CD14-positive monocyte (primary cell): ENCODE data around the gene POLR1D. TPM values are rescaled to one million over a fixed set of nuclear protein-coding genes. Genes with fewer than 3 reads are reported as not detected.
A peak's percentile ranks its signal among the peaks of the same experiment; 100 is the strongest.

Experiments
- DNase-seq, 3 donors: peaks; one replicate each; pipeline ENCODE4 v3.0.0-alpha.2; 2011 to 2022
- H2AFZ ChIP-seq: 2 replicates; pipeline ENCODE4 v1.6.0; 2012; ENCODE audit warnings: mild to moderate bottlenecking, low read depth, low read length, inconsistent platforms; ENCODE audit not compliant: insufficient read depth, poor library complexity, severe bottlenecking
- H3K27ac ChIP-seq, 2 donors: 1 replicate in 1 of 2; 2 replicates in 1 of 2; pipeline ENCODE4 v1.5.1; 2012 to 2013; ENCODE audit warnings: low read length in 2 of 2, control low read depth in 1 of 2, inconsistent platforms in 1 of 2, low read depth in 1 of 2, mild to moderate bottlenecking in 1 of 2
- H3K27me3 ChIP-seq, 2 donors: one replicate each; pipeline versions ENCODE4 v1.6.0 to v1.6.1; 2011 to 2013; ENCODE audit warnings: low read length in 2 of 2; ENCODE audit not compliant: control insufficient read depth in 2 of 2, insufficient read depth in 2 of 2
- H3K36me3 ChIP-seq, 2 donors: replicated peaks in 1 of 2; 1 replicate in 1 of 2; 2 replicates in 1 of 2; pipeline versions ENCODE4 v1.5.1 to v1.6.1; 2012 to 2013; ENCODE audit warnings: low read length in 2 of 2, control low read depth in 1 of 2, inconsistent platforms in 1 of 2, mild to moderate bottlenecking in 1 of 2; ENCODE audit not compliant: insufficient read depth in 2 of 2, control insufficient read depth in 1 of 2
- H3K4me1 ChIP-seq, 2 donors: 1 replicate in 1 of 2; 2 replicates in 1 of 2; pipeline versions ENCODE4 v1.5.1 to v1.6.1; 2012 to 2013; ENCODE audit warnings: low read length in 2 of 2, control low read depth in 1 of 2, inconsistent platforms in 1 of 2, mild to moderate bottlenecking in 1 of 2, moderate library complexity in 1 of 2; ENCODE audit not compliant: insufficient read depth in 2 of 2, control insufficient read depth in 1 of 2
- H3K4me2 ChIP-seq: replicated peaks from 2 replicates; pipeline ENCODE3; 2012; ENCODE audit warnings: low read length, moderate library complexity, mild to moderate bottlenecking; ENCODE audit not compliant: poor library complexity, severe bottlenecking; ENCODE audit errors: extremely low read depth
- H3K4me3 ChIP-seq, 3 experiments: fragments of 200-600 bp in 1 of 3; sonication (generic) in 1 of 3; replicated peaks in 1 of 3; 1 replicate in 2 of 3; 2 replicates in 1 of 3; pipeline ENCODE4 v1.5.1; 2011 to 2013; ENCODE audit warnings: low read length in 3 of 3, mild to moderate bottlenecking in 3 of 3, control low read depth in 2 of 3, low read depth in 2 of 3, inconsistent platforms in 1 of 3, moderate library complexity in 1 of 3
- H3K79me2 ChIP-seq: 2 replicates; pipeline ENCODE4 v1.6.0; 2012; ENCODE audit warnings: mild to moderate bottlenecking, control low read depth, inconsistent platforms, low read length, moderate library complexity; ENCODE audit not compliant: insufficient read depth
- H3K9ac ChIP-seq: 2 replicates; pipeline ENCODE4 v1.6.0; 2017; ENCODE audit warnings: low read length, mild to moderate bottlenecking; ENCODE audit not compliant: insufficient read depth, poor library complexity, severe bottlenecking
- H3K9me3 ChIP-seq, 2 donors: replicated peaks in 1 of 2; 1 replicate in 1 of 2; 2 replicates in 1 of 2; pipeline versions ENCODE4 v1.5.1 to v1.6.1; 2012 to 2013; ENCODE audit warnings: low read length in 2 of 2, control low read depth in 1 of 2; ENCODE audit not compliant: control insufficient read depth in 1 of 2, insufficient read depth in 1 of 2
- H4K20me1 ChIP-seq: 2 replicates; pipeline ENCODE4 v1.6.0; 2012; ENCODE audit warnings: mild to moderate bottlenecking, low read length, control low read depth, moderate library complexity; ENCODE audit not compliant: insufficient read depth
- H3K27ac Mint-ChIP-seq, 7 donors: one replicate each; pipeline ENCODE4 v1.8.0; 2020; ENCODE audit warnings: mild to moderate bottlenecking in 7 of 7, mixed read lengths in 7 of 7, moderate library complexity in 6 of 7, inconsistent platforms in 2 of 7
- H3K27me3 Mint-ChIP-seq, 3 donors: one replicate each; pipeline ENCODE4 v1.8.0; 2021 to 2022; ENCODE audit warnings: low read depth in 3 of 3, mild to moderate bottlenecking in 3 of 3, mixed read lengths in 3 of 3, moderate library complexity in 3 of 3, inconsistent platforms in 1 of 3
- H3K36me3 Mint-ChIP-seq, 2 donors: one replicate each; pipeline ENCODE4 v1.8.0; 2020; ENCODE audit warnings: mixed read lengths in 2 of 2, inconsistent platforms in 1 of 2, mild to moderate bottlenecking in 1 of 2
- H3K4me1 Mint-ChIP-seq: one replicate; pipeline ENCODE4 v1.8.0; 2020; ENCODE audit warnings: mild to moderate bottlenecking, mixed read lengths
- H3K4me3 Mint-ChIP-seq, 2 donors: one replicate each; pipeline ENCODE4 v1.8.0; 2020; ENCODE audit warnings: mild to moderate bottlenecking in 2 of 2, mixed read lengths in 2 of 2, moderate library complexity in 1 of 2
- H3K9me3 Mint-ChIP-seq, 7 donors: one replicate each; pipeline ENCODE4 v1.8.0; 2020 to 2022; ENCODE audit warnings: mixed read lengths in 7 of 7, mild to moderate bottlenecking in 6 of 7, moderate library complexity in 6 of 7, inconsistent platforms in 2 of 7
- CTCF ChIP-seq: fragments of 200-600 bp; IDR thresholded peaks from one replicate; pipeline ENCODE4 v1.8.0; 2022; ENCODE audit warnings: antibody characterized with exemption, mild to moderate bottlenecking
- WGBS: methylation state at CpG from one replicate; pipeline ENCODE4 v1.1.5; 2013; ENCODE audit warnings: missing lambda C conversion rate; ENCODE audit not compliant: insufficient coverage; 5-methylcytosine and 5-hydroxymethylcytosine counted together
- intact Hi-C, 2 donors: fragments of 100-400 bp; cut with micrococcal nuclease; formaldehyde crosslinking; loops; one replicate each; pipeline versions ENCODE4 v1.15.0 to v1.15.1; 2023
- polyA plus RNA-seq, 3 donors: library from polyadenylated mRNA; depleted of rRNA in 1 of 3; unstranded in 2 of 3; stranded (reverse) in 1 of 3; fragments of 300-500 nt in 2 of 3; fragments of >200 nt in 1 of 3; fragmentation: Illumina TruSeq in 2 of 3; gene quantifications; 1 replicate in 2 of 3; 2 replicates in 1 of 3; pipeline ENCODE4 v1.2.3, GENCODE V29; 2012 to 2021

POLR1D gene
- polyA plus RNA-seq, 3 donors, result 122 to 146 (median 139) TPM

GRCh38 chr13:27631156-27631555, 9.5 kb downstream of the POLR1D start:
- Histone ChIP-seq H2AFZ (no peak overlapping the region), H3K27me3 (no peaks in the 10 kb centered on the region), H3K27ac (peak overlapping the region in 1 of 2 donors; percentile 40), H3K79me2 (peaks cover 93% of the 10 kb centered on the region), H3K9me3 (no peaks in the 10 kb centered on the region), H4K20me1 (peaks cover 93% of the 10 kb centered on the region), H3K4me3 (no peak overlapping the region), H3K9ac (no peak overlapping the region), H3K36me3 (peaks cover 10 to 59% of the 10 kb centered on the region in 2 donors), H3K4me2 (no peak overlapping the region), H3K4me1 (peaks cover 0 to 6% of the 10 kb centered on the region in 2 donors)
- H3K27ac Mint-ChIP-seq, result peak overlapping the region in 2 of 7 donors; percentile 20 to 59
- H3K36me3 Mint-ChIP-seq, result peaks cover 25 to 58% of the 10 kb centered on the region in 2 donors
- H3K27me3 Mint-ChIP-seq, result no peaks in the 10 kb centered on the region
- H3K9me3 Mint-ChIP-seq, result no peaks in the 10 kb centered on the region
- WGBS, result 92% methylated on average over 2 of the region's 4 CpGs
- intact Hi-C loops, result no loop called here
- no peak overlapping the region for H3K4me3 Mint-ChIP-seq
- peaks cover 17% of the 10 kb centered on the region for H3K4me1 Mint-ChIP-seq
- no peak for DNase-seq
- TF ChIP-seq CTCF, result no peak

- Histone ChIP-seq H4K20me1 (peaks cover 93% of the 10 kb centered on the region), H3K27me3 (no peaks in the 10 kb centered on the region), H3K4me1 (peaks cover 0 to 6% of the 10 kb centered on the region in 2 donors), H3K36me3 (peaks cover 10 to 54% of the 10 kb centered on the region in 2 donors), H3K9me3 (no peaks in the 10 kb centered on the region), H3K9ac (no peak overlapping the region), H3K27ac (peak overlapping the region in 1 of 2 donors; percentile 58), H3K79me2 (peaks cover 93% of the 10 kb centered on the region), H3K4me3 (no peak overlapping the region), H3K4me2 (no peak overlapping the region), H2AFZ (no peak overlapping the region)
- DNase-seq, result no peak
- H3K36me3 Mint-ChIP-seq, result peaks cover 22 to 56% of the 10 kb centered on the region in 2 donors
- no peak overlapping the region for H3K4me3 Mint-ChIP-seq
- no peak overlapping the region for H3K27ac Mint-ChIP-seq
- H3K9me3 Mint-ChIP-seq, result no peaks in the 10 kb centered on the region
- H3K27me3 Mint-ChIP-seq, result no peaks in the 10 kb centered on the region
- TF ChIP-seq CTCF, result no peak
- intact Hi-C loops, result no loop called here
- peaks cover 17% of the 10 kb centered on the region for H3K4me1 Mint-ChIP-seq
- WGBS, result no CpG with 5 or more reads among the region's 2 CpGs
Observed at GRCh38 chr13:27631665-27632064, 10.0 kb downstream of the POLR1D start.
